ENCODE data around the gene SCUBE3. TPM values are rescaled to one million over a fixed set of nuclear protein-coding genes. Genes with fewer than 3 reads are reported as not detected.

SCUBE3 gene
- total RNA-seq, 1 donor from 2014 or later: 0.25 TPM

DNA sequence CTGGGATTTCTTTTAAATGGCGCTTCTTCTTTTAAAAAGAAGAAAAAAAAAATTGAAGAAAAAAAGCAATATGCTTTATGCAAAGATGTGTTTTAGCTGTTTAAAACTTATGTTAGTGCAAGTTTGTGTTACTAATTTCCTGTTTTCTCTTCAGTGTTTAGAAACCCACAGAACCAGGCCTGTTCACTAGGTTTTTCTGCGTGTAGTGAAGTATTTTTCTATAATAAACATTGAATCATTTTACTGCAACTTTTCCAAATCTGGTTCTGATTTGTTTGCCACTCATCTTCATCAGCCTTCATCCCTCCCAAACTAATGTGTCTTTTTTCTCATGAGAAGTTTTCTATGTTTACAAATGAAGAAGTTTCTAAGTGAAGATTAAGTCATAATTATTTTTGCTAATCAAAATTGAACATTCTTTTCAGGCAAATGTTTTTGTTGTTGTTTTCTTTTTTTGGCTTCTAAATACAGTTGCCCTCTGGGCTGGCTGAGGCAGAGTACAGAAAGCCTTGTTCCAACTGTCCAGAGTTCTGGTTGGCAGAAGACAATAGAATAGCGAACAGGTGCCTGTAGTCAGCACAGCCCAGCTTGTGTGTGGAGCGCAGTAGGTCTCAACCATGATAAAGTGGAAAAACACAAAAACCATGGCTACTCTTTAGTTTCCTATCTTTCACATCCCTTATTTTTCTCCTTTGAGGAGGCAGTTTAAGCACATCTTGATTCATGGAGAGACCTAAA lies 60.2 kb downstream of the SCUBE3 start:
- Mint-ChIP-seq H3K4me1 (ENCODE audit: low read depth, unreplicated experiment) (no peaks in the 10 kb centered on the region), H3K9me3 (ENCODE audit: unreplicated experiment) (peaks cover 2% of the 10 kb centered on the region), H3K36me3 (ENCODE audit: unreplicated experiment) (no peaks in the 10 kb centered on the region), H3K27ac (ENCODE audit: unreplicated experiment) (no peak overlapping the region), H3K27me3 (ENCODE audit: unreplicated experiment) (no peaks in the 10 kb centered on the region), H3K4me3 (ENCODE audit: unreplicated experiment) (no peak overlapping the region)
- DNase-seq: no peak
- no peak for TF ChIP-seq CTCF (IDR thresholded peaks at IDR 0.05; ENCODE audit: partially characterized antibody, unreplicated experiment)

DNA sequence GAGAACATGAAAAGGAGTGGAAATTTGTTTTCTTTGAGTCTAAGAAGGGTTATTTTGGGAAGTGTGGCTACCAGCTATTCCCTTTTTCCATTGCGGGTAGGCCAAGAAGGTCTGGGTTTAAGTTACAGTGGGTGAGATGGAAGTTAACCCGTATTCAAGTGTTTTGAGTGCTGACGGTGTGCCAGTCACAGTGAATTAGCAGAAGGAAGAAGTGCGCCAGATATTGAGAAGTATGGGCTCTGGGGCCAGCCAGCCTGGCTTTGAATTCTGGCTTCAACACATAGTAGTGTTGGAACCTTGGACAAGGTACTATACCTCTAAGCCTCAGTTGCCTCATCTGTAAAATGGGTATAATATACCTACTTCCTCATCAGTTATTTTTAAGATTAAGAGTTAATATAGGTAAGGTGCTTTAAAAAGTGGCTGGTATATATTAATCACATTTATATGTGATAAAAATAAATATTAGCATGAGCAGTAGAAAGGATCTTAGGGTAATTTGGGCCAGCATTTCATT lies 62.0 kb downstream of the SCUBE3 start:
- H3K9me3 Mint-ChIP-seq (ENCODE audit: unreplicated experiment): no peaks in the 10 kb centered on the region
- no peaks in the 10 kb centered on the region for H3K36me3 Mint-ChIP-seq (ENCODE audit: unreplicated experiment)
- H3K27ac Mint-ChIP-seq (ENCODE audit: unreplicated experiment): no peak overlapping the region
- no peak overlapping the region for H3K4me3 Mint-ChIP-seq (ENCODE audit: unreplicated experiment)
- no peaks in the 10 kb centered on the region for H3K27me3 Mint-ChIP-seq (ENCODE audit: unreplicated experiment)
- no peak for TF ChIP-seq CTCF (IDR thresholded peaks at IDR 0.05; ENCODE audit: partially characterized antibody, unreplicated experiment)
- no peak for DNase-seq
- H3K4me1 Mint-ChIP-seq (ENCODE audit: low read depth, unreplicated experiment): no peaks in the 10 kb centered on the region

- Mint-ChIP-seq H3K9me3 (ENCODE audit: unreplicated experiment) (no peaks in the 10 kb centered on the region), H3K4me1 (ENCODE audit: low read depth, unreplicated experiment) (no peaks in the 10 kb centered on the region), H3K4me3 (ENCODE audit: unreplicated experiment) (no peak overlapping the region), H3K27me3 (ENCODE audit: unreplicated experiment) (no peaks in the 10 kb centered on the region), H3K36me3 (ENCODE audit: unreplicated experiment) (no peaks in the 10 kb centered on the region), H3K27ac (ENCODE audit: unreplicated experiment) (no peak overlapping the region)
- DNase-seq: no peak
- no peak for TF ChIP-seq CTCF (IDR thresholded peaks at IDR 0.05; ENCODE audit: partially characterized antibody, unreplicated experiment)
These were observed 65.0 kb downstream of the SCUBE3 start for GRCh38 chr6:35278708-35279107.

GRCh38 chr6:35280903-35281302 lies 67.1 kb downstream of the SCUBE3 start:
- H3K27me3 Mint-ChIP-seq (ENCODE audit: unreplicated experiment): no peaks in the 10 kb centered on the region
- no peaks in the 10 kb centered on the region for H3K4me1 Mint-ChIP-seq (ENCODE audit: low read depth, unreplicated experiment)
- TF ChIP-seq CTCF (IDR thresholded peaks at IDR 0.05; ENCODE audit: partially characterized antibody, unreplicated experiment): no peak
- DNase-seq: no peak
- no peak overlapping the region for H3K4me3 Mint-ChIP-seq (ENCODE audit: unreplicated experiment)
- no peak overlapping the region for H3K27ac Mint-ChIP-seq (ENCODE audit: unreplicated experiment)
- no peaks in the 10 kb centered on the region for H3K36me3 Mint-ChIP-seq (ENCODE audit: unreplicated experiment)
- no peaks in the 10 kb centered on the region for H3K9me3 Mint-ChIP-seq (ENCODE audit: unreplicated experiment)

DNA sequence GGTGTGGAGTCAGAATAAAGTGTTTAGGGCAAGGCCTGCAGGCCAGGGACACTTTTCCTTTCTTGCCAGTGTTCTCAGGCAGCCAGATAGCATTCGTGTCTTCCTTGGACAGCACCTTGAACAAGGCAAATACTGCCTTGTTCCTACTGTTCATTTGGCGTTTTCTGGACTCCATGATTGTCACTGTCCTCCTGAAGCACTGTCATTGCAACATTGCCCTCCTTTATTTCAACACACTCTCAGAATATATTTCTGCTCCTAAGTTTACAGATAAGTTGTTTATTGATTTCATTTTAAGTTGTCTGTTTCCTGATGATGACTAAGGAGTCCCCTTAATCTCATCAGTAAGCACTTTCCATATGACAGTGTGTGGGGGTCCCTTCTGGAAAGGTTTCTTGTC lies 68.7 kb downstream of the SCUBE3 start:
- H3K4me3 Mint-ChIP-seq (ENCODE audit: unreplicated experiment): no peak overlapping the region
- no peaks in the 10 kb centered on the region for H3K9me3 Mint-ChIP-seq (ENCODE audit: unreplicated experiment)
- H3K27ac Mint-ChIP-seq (ENCODE audit: unreplicated experiment): no peak overlapping the region
- peaks cover 3% of the 10 kb centered on the region for H3K27me3 Mint-ChIP-seq (ENCODE audit: unreplicated experiment)
- H3K4me1 Mint-ChIP-seq (ENCODE audit: low read depth, unreplicated experiment): no peaks in the 10 kb centered on the region
- no peak for TF ChIP-seq CTCF (IDR thresholded peaks at IDR 0.05; ENCODE audit: partially characterized antibody, unreplicated experiment)
- no peaks in the 10 kb centered on the region for H3K36me3 Mint-ChIP-seq (ENCODE audit: unreplicated experiment)
- no peak for DNase-seq
